Smooth muscle cell (in vitro differentiated cells): Measurements from ENCODE around the gene FBXO9. TPM values are rescaled to one million over a fixed set of nuclear protein-coding genes. Genes with fewer than 3 reads are reported as not detected.

Experiments used
- DNase-seq: peaks from one replicate; lab custom pipeline; 2025; ENCODE audit not compliant: unreplicated experiment; lab: John Stamatoyannopoulos, UW
- H2AFZ ChIP-seq: fragments of 200-600 bp; sonication (generic); 2 replicates; pipeline ENCODE4 v1.6.0; 2016; ENCODE audit warnings: antibody characterized with exemption, low read depth, mild to moderate bottlenecking
- H3F3A ChIP-seq: fragments of 200-600 bp; sonication (generic); 2 replicates; pipeline ENCODE4 v1.6.0; 2017; ENCODE audit warnings: antibody characterized with exemption, low read depth
- H3K27ac ChIP-seq: fragments of 200-600 bp; sonication (generic); 2 replicates; pipeline ENCODE4 v1.5.1; 2016; ENCODE audit warnings: low read depth, mild to moderate bottlenecking
- H3K27me3 ChIP-seq: fragments of 200-600 bp; sonication (generic); 2 replicates; pipeline ENCODE4 v1.6.1; 2016; ENCODE audit warnings: low read depth, mild to moderate bottlenecking
- H3K36me3 ChIP-seq: fragments of 200-600 bp; sonication (generic); 2 replicates; pipeline ENCODE4 v1.5.1; 2016; ENCODE audit warnings: low read depth
- H3K4me1 ChIP-seq: fragments of 200-600 bp; sonication (generic); 2 replicates; pipeline ENCODE4 v1.5.1; 2016; ENCODE audit warnings: low read depth
- H3K4me2 ChIP-seq: fragments of 200-600 bp; sonication (generic); 2 replicates; pipeline ENCODE4 v1.6.0; 2016; ENCODE audit warnings: mild to moderate bottlenecking
- H3K4me3 ChIP-seq: fragments of 200-600 bp; sonication (generic); 2 replicates; pipeline ENCODE4 v1.5.1; 2016; ENCODE audit warnings: mild to moderate bottlenecking
- H3K79me2 ChIP-seq: fragments of 200-600 bp; sonication (generic); 2 replicates; pipeline ENCODE4 v1.6.0; 2016; ENCODE audit warnings: low read depth, mild to moderate bottlenecking
- H3K9ac ChIP-seq: fragments of 200-600 bp; sonication (generic); 2 replicates; pipeline ENCODE4 v1.6.0; 2016; ENCODE audit warnings: low read depth
- H3K9me3 ChIP-seq: fragments of 200-600 bp; sonication (generic); replicated peaks from 2 replicates; pipeline ENCODE4 v1.5.1; 2016; ENCODE audit warnings: low read depth
- H4K20me1 ChIP-seq: fragments of 200-600 bp; sonication (generic); 2 replicates; pipeline ENCODE4 v1.6.0; 2016; ENCODE audit warnings: low read depth
- CTCF ChIP-seq: fragments of 200-600 bp; sonication (generic); IDR thresholded peaks from 2 replicates; pipeline ENCODE4 v1.5.1; 2017; ENCODE audit warnings: borderline replicate concordance, mild to moderate bottlenecking, antibody characterized with exemption; ENCODE audit not compliant: insufficient read depth, poor library complexity, severe bottlenecking
- WGBS: methylation state at CpG from one replicate; pipeline ENCODE4 v1.1.7; 2016; ENCODE audit warnings: low lambda C conversion rate; 5-methylcytosine and 5-hydroxymethylcytosine counted together
- polyA plus RNA-seq: library from polyadenylated mRNA; unstranded; fragments of >200 nt; fragmentation: Nextera tagmentation; extraction: Ambion mirVana; gene quantifications from 2 replicates; pipeline ENCODE4 v1.2.1, GENCODE V29; 2016
- total RNA-seq: library from RNA; depleted of rRNA; stranded (reverse); fragments of >200 nt; gene quantifications from 2 replicates; pipeline ENCODE4 v1.2.3, GENCODE V29; 2014

The FBXO9 gene
- 25.3 and 25.5 TPM in 2 replicates for total RNA-seq
- 55.1 and 57.2 TPM in 2 replicates for polyA plus RNA-seq

- WGBS = under 1% methylated on average over 53 of the region's 78 CpGs
- no peaks in the 10 kb centered on the region for H3F3A ChIP-seq
- H3K4me2 ChIP-seq = peak within 1 kb of the TSS; percentile 93
- H3K27ac ChIP-seq = peak within 1 kb of the TSS; percentile 4
- peak within 1 kb of the TSS; percentile 78 for H3K9ac ChIP-seq
- H2AFZ ChIP-seq = peak within 1 kb of the TSS; percentile 98
- H3K27me3 ChIP-seq = no peaks in the 10 kb centered on the region
- H3K9me3 ChIP-seq = no peaks in the 10 kb centered on the region
- H3K4me1 ChIP-seq = peaks cover 12% of the 10 kb centered on the region
- H3K36me3 ChIP-seq = no peaks in the 10 kb centered on the region
- H3K4me3 ChIP-seq = peak within 1 kb of the TSS; percentile 93
- TF ChIP-seq CTCF = no peak
- DNase-seq = peak; percentile 81
- H3K79me2 ChIP-seq = peaks cover 42% of the 10 kb centered on the region
- peaks cover 37% of the 10 kb centered on the region for H4K20me1 ChIP-seq
These were observed at the start of gene FBXO9 for GRCh38 chr6:53065266-53066076. Gene FBXO9, plus strand, starts transcription at chr6:53065404. Its CDS starts 386 bp downstream, at chr6:53065790.

GRCh38 chr6:53015486-53015885 lies 49.7 kb upstream of the FBXO9 start:
- no peak overlapping the region for H3K4me3 ChIP-seq
- H3K4me1 ChIP-seq = no peaks in the 10 kb centered on the region
- no peak overlapping the region for H2AFZ ChIP-seq
- H3K79me2 ChIP-seq = no peaks in the 10 kb centered on the region
- H3K27ac ChIP-seq = no peak overlapping the region
- no peaks in the 10 kb centered on the region for H3K27me3 ChIP-seq
- H3K9ac ChIP-seq = no peak overlapping the region
- no peak for TF ChIP-seq CTCF
- no peaks in the 10 kb centered on the region for H4K20me1 ChIP-seq
- H3K36me3 ChIP-seq = peaks cover 15% of the 10 kb centered on the region
- 86% methylated on average over 1 of the region's 1 CpG for WGBS
- H3F3A ChIP-seq = no peaks in the 10 kb centered on the region
- DNase-seq = no peak
- H3K4me2 ChIP-seq = no peak overlapping the region
- H3K9me3 ChIP-seq = no peaks in the 10 kb centered on the region

- peaks cover 15% of the 10 kb centered on the region for H3K36me3 ChIP-seq
- H3K4me1 ChIP-seq = no peaks in the 10 kb centered on the region
- WGBS = 100% methylated on average over 2 of the region's 2 CpGs
- H3F3A ChIP-seq = no peaks in the 10 kb centered on the region
- no peaks in the 10 kb centered on the region for H3K27me3 ChIP-seq
- H3K9ac ChIP-seq = no peak overlapping the region
- no peaks in the 10 kb centered on the region for H3K9me3 ChIP-seq
- no peaks in the 10 kb centered on the region for H3K79me2 ChIP-seq
- H3K4me3 ChIP-seq = no peak overlapping the region
- H4K20me1 ChIP-seq = no peaks in the 10 kb centered on the region
- no peak overlapping the region for H2AFZ ChIP-seq
- no peak for TF ChIP-seq CTCF
- H3K4me2 ChIP-seq = no peak overlapping the region
- DNase-seq = no peak
- no peak overlapping the region for H3K27ac ChIP-seq
These were observed 46.8 kb upstream of the FBXO9 start for GRCh38 chr6:53018446-53018845.
